Uterus (tissue), 4 donors: Measurements from ENCODE around the gene MAP3K1. TPM values are rescaled to one million over a fixed set of nuclear protein-coding genes. Genes with fewer than 3 reads are reported as not detected.
"Not testable (repeated sequence)": the region's sequence is repeated elsewhere in the genome, so short reads cannot be mapped to it uniquely, and the experiment has no call there.

Source experiments
- DNase-seq, 2 donors: peaks; one replicate each; pipeline ENCODE4 v3.0.0-alpha.2; 2019 to 2020
- H3K27ac ChIP-seq, 2 donors: fragments of 200-600 bp; sonication (generic); 1 replicate in 1 of 2; 2 replicates in 1 of 2; pipeline ENCODE4 v1.5.1; 2016 to 2018
- H3K27me3 ChIP-seq, 2 donors: fragments of 200-600 bp; sonication (generic); one replicate each; pipeline ENCODE4 v1.5.1; 2018 to 2019; ENCODE audit warnings: control low read depth in 1 of 2
- H3K36me3 ChIP-seq, 2 donors: fragments of 200-600 bp; sonication (generic); one replicate each; pipeline ENCODE4 v1.5.1; 2019; ENCODE audit warnings: control low read depth in 1 of 2
- H3K4me1 ChIP-seq, 2 donors: fragments of 200-600 bp; sonication (generic); one replicate each; pipeline ENCODE4 v1.5.1; 2018 to 2019; ENCODE audit warnings: control low read depth in 1 of 2
- H3K4me3 ChIP-seq, 2 donors: fragments of 200-600 bp; sonication (generic); 1 replicate in 1 of 2; 2 replicates in 1 of 2; pipeline ENCODE4 v1.5.1; 2018 to 2019; ENCODE audit warnings: mild to moderate bottlenecking in 1 of 2
- H3K9me3 ChIP-seq, 2 donors: fragments of 200-600 bp; sonication (generic); one replicate each; pipeline ENCODE4 v1.5.1; 2019; ENCODE audit warnings: control low read depth in 1 of 2
- POLR2A ChIP-seq, 2 donors: fragments of 450-650 bp; IDR thresholded peaks; one replicate each; pipeline ENCODE4 v1.6.1; 2016; ENCODE audit warnings: antibody characterized with exemption in 2 of 2, mild to moderate bottlenecking in 1 of 2, moderate library complexity in 1 of 2
- intact Hi-C: fragments of 100-400 bp; cut with DNase I; formaldehyde crosslinking; loops from one replicate; pipeline ENCODE4 v1.15.1; 2023; ENCODE audit warnings: low total_unique reads
- total RNA-seq, 4 donors: library from RNA; depleted of rRNA in 3 of 4; stranded (reverse); fragments of >200 nt in 3 of 4; gene quantifications; one replicate each; pipeline versions ENCODE4 v1.1.0 to v1.2.4, GENCODE V29; 2014 to 2023
- TF ChIP-seq, protein P1 (sequence below), 4 experiments: fragments of 200-600 bp in 2 of 4; fragments of 450-650 bp in 2 of 4; sonication (generic) in 2 of 4; IDR thresholded peaks; one replicate each; pipeline ENCODE4 v1.5.1; 2016 to 2019; ENCODE audit warnings: antibody characterized with exemption in 4 of 4, mild to moderate bottlenecking in 2 of 4, moderate library complexity in 1 of 4
- donor health status: DM: yes; HTN: yes; CAD: no.

Gene MAP3K1
- total RNA-seq: 10 to 100 TPM in 3 of 4 donors, 1 to 10 TPM in 1; 9.0 to 95.3 (median 20.0) TPM

GRCh38 chr5:56814963-56815657, at the start of gene MAP3K1:
Gene MAP3K1 (plus strand): TSS chr5:56815549. CDS start chr5:56815574, 25 bp downstream.
- peak in 1 of 2 donors; percentile 34 for TF ChIP-seq POLR2A (IDR thresholded peaks at IDR 0.05)
- TF ChIP-seq, protein P1, sequence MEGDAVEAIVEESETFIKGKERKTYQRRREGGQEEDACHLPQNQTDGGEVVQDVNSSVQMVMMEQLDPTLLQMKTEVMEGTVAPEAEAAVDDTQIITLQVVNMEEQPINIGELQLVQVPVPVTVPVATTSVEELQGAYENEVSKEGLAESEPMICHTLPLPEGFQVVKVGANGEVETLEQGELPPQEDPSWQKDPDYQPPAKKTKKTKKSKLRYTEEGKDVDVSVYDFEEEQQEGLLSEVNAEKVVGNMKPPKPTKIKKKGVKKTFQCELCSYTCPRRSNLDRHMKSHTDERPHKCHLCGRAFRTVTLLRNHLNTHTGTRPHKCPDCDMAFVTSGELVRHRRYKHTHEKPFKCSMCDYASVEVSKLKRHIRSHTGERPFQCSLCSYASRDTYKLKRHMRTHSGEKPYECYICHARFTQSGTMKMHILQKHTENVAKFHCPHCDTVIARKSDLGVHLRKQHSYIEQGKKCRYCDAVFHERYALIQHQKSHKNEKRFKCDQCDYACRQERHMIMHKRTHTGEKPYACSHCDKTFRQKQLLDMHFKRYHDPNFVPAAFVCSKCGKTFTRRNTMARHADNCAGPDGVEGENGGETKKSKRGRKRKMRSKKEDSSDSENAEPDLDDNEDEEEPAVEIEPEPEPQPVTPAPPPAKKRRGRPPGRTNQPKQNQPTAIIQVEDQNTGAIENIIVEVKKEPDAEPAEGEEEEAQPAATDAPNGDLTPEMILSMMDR (IDR thresholded peaks at IDR 0.05): peak in 1 of 4 experiments; percentile 5
- H3K4me3 ChIP-seq: peak within 1 kb of the TSS; percentile 65 to 74
- DNase-seq: peak; percentile 55 to 79
- H3K27me3 ChIP-seq: no peaks in the 10 kb centered on the region
- H3K4me1 ChIP-seq: peaks cover 0 to 8% of the 10 kb centered on the region in 2 donors
- peak within 1 kb of the TSS; percentile 92 for H3K27ac ChIP-seq
- no peaks in the 10 kb centered on the region for H3K9me3 ChIP-seq
- H3K36me3 ChIP-seq: no peaks in the 10 kb centered on the region
- intact Hi-C loops: no loop called here

GRCh38 chr5:56766926-56767325, 48.4 kb upstream of the MAP3K1 start:
- Histone ChIP-seq H3K9me3 (no peaks in the 10 kb centered on the region), H3K27ac (no peak overlapping the region), H3K4me1 (no peaks in the 10 kb centered on the region), H3K36me3 (no peaks in the 10 kb centered on the region), H3K27me3 (no peaks in the 10 kb centered on the region), H3K4me3 (no peak overlapping the region)
- DNase-seq: no peak
- intact Hi-C loops: no loop called here
- TF ChIP-seq, protein P1 (IDR thresholded peaks at IDR 0.05): no peak
- TF ChIP-seq POLR2A (IDR thresholded peaks at IDR 0.05): no peak

GRCh38 chr5:56769875-56770604, 45.3 kb upstream of the MAP3K1 start:
- intact Hi-C loops: no loop called here
- no peak for DNase-seq
- H3K4me3 ChIP-seq: no peak overlapping the region
- H3K27me3 ChIP-seq: no peaks in the 10 kb centered on the region
- no peaks in the 10 kb centered on the region for H3K4me1 ChIP-seq
- no peaks in the 10 kb centered on the region for H3K36me3 ChIP-seq
- TF ChIP-seq POLR2A (IDR thresholded peaks at IDR 0.05): no peak
- TF ChIP-seq, protein P1 (IDR thresholded peaks at IDR 0.05): no peak
- H3K27ac ChIP-seq: no peak overlapping the region
- no peaks in the 10 kb centered on the region for H3K9me3 ChIP-seq

DNA sequence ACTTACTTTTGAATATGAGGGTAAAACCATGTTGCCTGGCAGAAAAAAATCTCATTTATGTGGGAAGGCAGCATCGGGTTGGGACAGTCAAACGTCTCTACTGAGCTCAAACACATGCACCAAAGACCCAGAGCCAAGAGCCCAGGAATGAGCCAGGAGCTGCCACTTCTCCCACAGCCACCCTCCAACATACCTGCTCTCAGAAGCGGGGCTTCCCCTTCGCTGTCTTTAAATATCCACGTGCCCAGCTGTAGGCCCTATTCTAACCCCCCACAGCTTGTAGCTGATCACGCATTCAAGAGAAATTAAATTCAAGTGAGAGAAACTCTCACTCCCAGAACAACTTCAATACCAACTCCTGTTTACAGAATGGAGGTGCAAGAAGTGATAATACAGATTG, 42.6 kb upstream of the MAP3K1 start:
- no peak for TF ChIP-seq POLR2A (IDR thresholded peaks at IDR 0.05)
- TF ChIP-seq, protein P1 (IDR thresholded peaks at IDR 0.05): no peak

GRCh38 chr5:56774957-56775356, 40.4 kb upstream of the MAP3K1 start:
- Histone ChIP-seq H3K4me1 (no peaks in the 10 kb centered on the region), H3K4me3 (no peak overlapping the region), H3K27ac (no peak overlapping the region), H3K36me3 (no peaks in the 10 kb centered on the region), H3K27me3 (no peaks in the 10 kb centered on the region), H3K9me3 (no peaks in the 10 kb centered on the region)
- no peak for TF ChIP-seq POLR2A (IDR thresholded peaks at IDR 0.05)
- TF ChIP-seq, protein P1 (IDR thresholded peaks at IDR 0.05): no peak
- intact Hi-C loops: no loop called here
- no peak for DNase-seq

More for the DNA sequence above, 42.6 kb upstream of the MAP3K1 start:
- DNase-seq: no peak
- Histone ChIP-seq H3K27me3 (no peaks in the 10 kb centered on the region), H3K4me3 (no peak overlapping the region), H3K27ac (no peak overlapping the region), H3K4me1 (no peaks in the 10 kb centered on the region), H3K9me3 (no peaks in the 10 kb centered on the region), H3K36me3 (no peaks in the 10 kb centered on the region)
- intact Hi-C loops: no loop called here

DNA sequence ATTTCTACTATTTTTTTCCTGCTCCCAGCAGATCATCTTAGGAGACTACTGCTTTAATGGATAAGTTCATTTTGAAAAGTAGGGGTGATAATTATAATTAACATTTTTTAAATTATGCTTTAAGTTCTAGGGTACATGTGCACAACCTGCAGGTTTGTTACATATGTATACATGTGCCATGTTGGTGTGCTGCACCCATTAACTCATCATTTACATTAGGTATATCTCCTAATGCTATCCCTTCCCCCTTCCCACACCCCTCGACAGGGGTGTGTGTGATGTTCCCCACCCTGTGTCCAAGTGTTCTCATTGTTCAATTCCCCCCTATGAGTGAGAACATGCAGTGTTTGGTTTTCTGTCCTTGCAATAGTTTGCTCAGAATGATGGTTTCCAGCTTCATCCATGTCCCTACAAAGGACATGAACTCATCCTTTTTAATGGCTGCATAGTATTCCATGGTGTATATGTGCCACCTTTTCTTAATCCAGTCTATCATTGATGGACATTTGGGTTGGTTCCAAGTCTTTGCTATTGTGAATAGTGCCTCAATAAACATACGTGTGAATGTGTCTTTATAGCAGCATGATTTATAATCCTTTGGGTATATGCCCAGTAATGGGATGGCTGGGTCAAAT, 39.0 kb upstream of the MAP3K1 start:
- intact Hi-C loops: not testable (repeated sequence)

More for the DNA sequence above, 39.0 kb upstream of the MAP3K1 start:
- H3K36me3 ChIP-seq, H3K4me3 ChIP-seq, H3K9me3 ChIP-seq, H3K27ac ChIP-seq, DNase-seq, H3K27me3 ChIP-seq, H3K4me1 ChIP-seq: not testable (repeated sequence)
